IMR-90 (cell line): ENCODE measurements around the gene TMEM120A. TPM values are rescaled to one million over a fixed set of nuclear protein-coding genes. Genes with fewer than 3 reads are reported as not detected.
A peak's percentile ranks its signal among the peaks of the same experiment; 100 is the strongest.

Experiments
- ATAC-seq: fragments of 200-7000 bp; cut with Tn5 transposase; 2 replicates; pipeline ENCODE4 v1.9.1; 2020; ENCODE audit warnings: low read depth, mild to moderate bottlenecking, moderate library complexity
- BruUV-seq: library from RNA; stranded (reverse); fragments of 400-500 nt; replicated peaks from 2 replicates; lab custom pipeline; 2021; lab: Mats Ljungman, UMichigan
- CTCF ChIA-PET: fragments of 300-600 bp; formaldehyde crosslinking; extraction: SDS; loops from one replicate; lab custom pipeline; 2021; ENCODE audit warnings: antibody characterized with exemption; lab: Yijun Ruan, JAX
- POLR2A ChIA-PET: fragments of 300-600 bp; sonication (Branson Sonifier 250); formaldehyde crosslinking; loops from one replicate; lab custom pipeline; 2022; ENCODE audit warnings: antibody characterized with exemption; ENCODE audit not compliant: unreplicated experiment; lab: Charles Lee
- DNase-seq: peaks from one replicate; pipeline ENCODE4 v3.0.0; 2013
- H2AFZ ChIP-seq: replicated peaks from 2 replicates; pipeline ENCODE3; 2013; ENCODE audit warnings: low read length, mild to moderate bottlenecking; ENCODE audit not compliant: poor library complexity
- H2AK5ac ChIP-seq: 2 replicates; pipeline ENCODE4 v1.6.1; 2013; ENCODE audit warnings: low read depth, low read length, inconsistent platforms
- H2AK9ac ChIP-seq: replicated peaks from 2 replicates; pipeline ENCODE3; 2013; ENCODE audit warnings: mild to moderate bottlenecking, low read depth, low read length, moderate library complexity; ENCODE audit not compliant: poor library complexity
- H2BK120ac ChIP-seq: 2 replicates; pipeline ENCODE4 v1.6.1; 2013; ENCODE audit warnings: low read depth, low read length, inconsistent platforms
- H2BK15ac ChIP-seq: 3 replicates; pipeline ENCODE4 v1.6.1; 2013; ENCODE audit warnings: low read depth, low read length, inconsistent platforms
- H2BK20ac ChIP-seq: 2 replicates; pipeline ENCODE4 v1.6.1; 2013; ENCODE audit warnings: low read depth, mild to moderate bottlenecking, inconsistent platforms, low read length, moderate library complexity
- H2BK5ac ChIP-seq: 2 replicates; pipeline ENCODE4 v1.6.1; 2013; ENCODE audit warnings: mild to moderate bottlenecking, low read depth, low read length, inconsistent platforms; ENCODE audit not compliant: poor library complexity, severe bottlenecking
- H3K14ac ChIP-seq: replicated peaks from 2 replicates; pipeline ENCODE4 v1.6.1; 2013; ENCODE audit warnings: low read depth, low read length, inconsistent platforms
- H3K18ac ChIP-seq: 2 replicates; pipeline ENCODE4 v1.6.1; 2013; ENCODE audit warnings: low read depth, low read length, control low read depth
- H3K23ac ChIP-seq: 2 replicates; pipeline ENCODE4 v1.6.1; 2013; ENCODE audit warnings: low read depth, low read length, inconsistent platforms
- H3K27ac ChIP-seq: 2 replicates; pipeline ENCODE4 v1.5.1; 2013; ENCODE audit warnings: mild to moderate bottlenecking, control low read depth, low read length; ENCODE audit not compliant: insufficient read depth
- H3K27me3 ChIP-seq: 2 replicates; pipeline ENCODE4 v1.6.1; 2013; ENCODE audit warnings: low read length; ENCODE audit not compliant: control insufficient read depth, insufficient read depth
- H3K36me3 ChIP-seq: 2 replicates; pipeline ENCODE4 v1.6.1; 2013; ENCODE audit warnings: low read length, mixed read lengths; ENCODE audit not compliant: control insufficient read depth, insufficient read depth
- H3K4ac ChIP-seq: 2 replicates; pipeline ENCODE4 v1.6.1; 2013; ENCODE audit warnings: low read depth, low read length, inconsistent platforms
- H3K4me1 ChIP-seq: 2 replicates; pipeline ENCODE4 v1.6.1; 2013; ENCODE audit warnings: low read length, mixed read lengths; ENCODE audit not compliant: control insufficient read depth, insufficient read depth
- H3K4me2 ChIP-seq: 2 replicates; pipeline ENCODE4 v1.6.1; 2013; ENCODE audit warnings: low read depth, mild to moderate bottlenecking, control low read depth, low read length, moderate library complexity
- H3K4me3 ChIP-seq: 2 replicates; pipeline ENCODE4 v1.5.1; 2013; ENCODE audit warnings: low read depth, mild to moderate bottlenecking, control low read depth, low read length, moderate library complexity; ENCODE audit not compliant: insufficient read depth
- H3K56ac ChIP-seq: 2 replicates; pipeline ENCODE4 v1.6.1; 2013; ENCODE audit warnings: low read length, inconsistent platforms; ENCODE audit not compliant: insufficient read depth; ENCODE audit errors: extremely low read depth
- H3K79me1 ChIP-seq, 2 experiments: 2 replicates each; pipeline ENCODE4 v1.6.1; 2013; ENCODE audit warnings: low read length in 2 of 2, inconsistent platforms in 1 of 2, low read depth in 1 of 2
- H3K9ac ChIP-seq: 2 replicates; pipeline ENCODE4 v1.6.1; 2013; ENCODE audit warnings: low read depth, low read length, control low read depth
- H3K9me1 ChIP-seq: 2 replicates; pipeline ENCODE4 v1.6.1; 2013; ENCODE audit warnings: low read length, inconsistent platforms; ENCODE audit not compliant: insufficient read depth
- H3K9me3 ChIP-seq: 2 replicates; pipeline ENCODE4 v1.6.1; 2013; ENCODE audit warnings: low read length; ENCODE audit not compliant: control insufficient read depth, insufficient read depth
- H4K20me1 ChIP-seq: 2 replicates; pipeline ENCODE4 v1.6.1; 2013; ENCODE audit warnings: low read length, inconsistent platforms; ENCODE audit not compliant: insufficient read depth
- H4K5ac ChIP-seq: 2 replicates; pipeline ENCODE4 v1.6.1; 2013; ENCODE audit warnings: mild to moderate bottlenecking, low read depth, low read length, control low read depth
- H4K8ac ChIP-seq, 2 experiments: 2 replicates each; pipeline ENCODE4 v1.6.1; 2013; ENCODE audit warnings: low read depth in 2 of 2, low read length in 2 of 2, control low read depth in 1 of 2, inconsistent platforms in 1 of 2
- H4K91ac ChIP-seq: 2 replicates; pipeline ENCODE4 v1.6.1; 2013; ENCODE audit warnings: low read depth, low read length, inconsistent platforms; ENCODE audit not compliant: insufficient read depth
- CEBPB ChIP-seq: IDR thresholded peaks from 2 replicates; pipeline ENCODE4 v1.6.1; 2012; ENCODE audit warnings: low read depth, low read length, improper control_type of control experiment
- NFE2L2 ChIP-seq: fragments of 150-350 bp; IDR thresholded peaks from 2 replicates; pipeline ENCODE4 v1.6.1; 2016; ENCODE audit warnings: low read depth, mild to moderate bottlenecking, low read length
- WGBS, 2 experiments: methylation state at CpG; one replicate each; pipeline versions ENCODE4 v1.1.5 to v1.1.7; 2013; ENCODE audit warnings: missing lambda C conversion rate in 2 of 2; ENCODE audit not compliant: insufficient read length in 1 of 2; ENCODE audit errors: extremely low coverage in 2 of 2; 5-methylcytosine and 5-hydroxymethylcytosine counted together
- dilution Hi-C: fragments of 300-500 bp; cut with HindIII; formaldehyde crosslinking; loops from one replicate; pipeline ENCODE4 v1.14.3; 2018; ENCODE audit warnings: low sequenced_read_pairs; ENCODE audit not compliant: unreplicated experiment
- in situ Hi-C: fragments of 300-500 bp; cut with MboI; formaldehyde crosslinking; loops from 3 replicates; pipeline ENCODE4 v1.14.3; 2019; ENCODE audit warnings: low sequenced_read_pairs, inconsistent platforms, mixed read lengths
- intact Hi-C: fragments of 100-400 bp; cut with micrococcal nuclease; formaldehyde crosslinking; loops from 2 replicates; pipeline ENCODE4 v1.10.0; 2022
- polyA plus RNA-seq, 3 experiments: library from polyadenylated mRNA; depleted of rRNA; stranded (reverse); fragments of >200 nt; gene quantifications; 2 replicates each; pipeline ENCODE4 v1.2.3, GENCODE V29; 2012; ENCODE audit warnings: low replicate concordance in 1 of 3
- total RNA-seq: library from RNA; depleted of rRNA; stranded (reverse); fragments of >200 nt; gene quantifications from 2 replicates; pipeline ENCODE4 v1.2.3, GENCODE V29; 2012

The TMEM120A gene
- total and polyA plus RNA-seq, 2 of the 4 experiments (the other 2 are of a cell fraction) = 32.1 to 39.3 TPM

- H3K4me3 ChIP-seq = no peak overlapping the region
- H3K18ac ChIP-seq = no peak overlapping the region
- no peak overlapping the region for H2BK15ac ChIP-seq
- BruUV-seq = no TSS peak
- peaks cover 14% of the 10 kb centered on the region for H3K9me1 ChIP-seq
- H2BK120ac ChIP-seq = no peak overlapping the region
- dilution Hi-C loops (no loop called here), intact Hi-C loops (no loop called here), in situ Hi-C loops (no loop called here)
- CTCF ChIA-PET = no interaction called here
- peak; percentile 42; the same call in 1 of the 2 replicates for TF ChIP-seq CEBPB
- TF ChIP-seq NFE2L2 = no peak
- no peak overlapping the region for H2AK9ac ChIP-seq
- H3K27me3 ChIP-seq = no peaks in the 10 kb centered on the region
- no peak overlapping the region for H4K5ac ChIP-seq
- H4K91ac ChIP-seq = no peak overlapping the region
- no peak overlapping the region for H3K56ac ChIP-seq
- H2BK5ac ChIP-seq = no peak overlapping the region
- no peak overlapping the region for H2BK20ac ChIP-seq
- no peak overlapping the region for H3K9ac ChIP-seq
- ATAC-seq (no peak), DNase-seq (no peak)
- H3K27ac ChIP-seq = no peak overlapping the region
- H3K36me3 ChIP-seq = peaks cover 11% of the 10 kb centered on the region
- H3K4me2 ChIP-seq = no peak overlapping the region
- no peak overlapping the region for H4K8ac ChIP-seq
- H3K4me1 ChIP-seq = peaks cover 12% of the 10 kb centered on the region
- H3K14ac ChIP-seq = no peak overlapping the region
- H4K20me1 ChIP-seq = peaks cover 3% of the 10 kb centered on the region; the same call in 1 of the 2 replicates
- no peaks in the 10 kb centered on the region for H3K9me3 ChIP-seq
- POLR2A ChIA-PET = no interaction called here
- H3K4ac ChIP-seq = no peak overlapping the region
- no peak overlapping the region for H2AK5ac ChIP-seq
- no peak overlapping the region for H2AFZ ChIP-seq
- H3K23ac ChIP-seq = no peak overlapping the region
- 73% methylated on average over 8 of the region's 15 CpGs; no CpG with 5 or more reads in 1 of the 2 experiments for WGBS, 2 experiments
- H3K79me1 ChIP-seq = peaks cover 3 to 57% of the 10 kb centered on the region in 2 experiments; a peak in 3 of 4 replicates
Observed at GRCh38 chr7:75950111-75950681, 44.2 kb downstream of the TMEM120A start.
